Cardiac muscle cell (in vitro differentiated cells and primary cell): ENCODE data around the gene ETV7. TPM values are rescaled to one million over a fixed set of nuclear protein-coding genes. Genes with fewer than 3 reads are reported as not detected.

Experiments used
- DNase-seq, 2 donors: peaks; one replicate each; pipeline versions ENCODE4 v3.0.0 to v3.0.0-alpha.2; 2010 to 2017; ENCODE audit warnings: low read depth in 1 of 2, low spot score in 1 of 2
- H3K27ac ChIP-seq: fragments of 200-600 bp; sonication (generic); 2 replicates; pipeline ENCODE4 v1.5.1; 2016
- H3K27me3 ChIP-seq: fragments of 200-600 bp; sonication (generic); 2 replicates; pipeline ENCODE4 v1.6.0; 2016; ENCODE audit warnings: control low read depth
- H3K36me3 ChIP-seq: fragments of 200-600 bp; sonication (generic); 2 replicates; pipeline ENCODE4 v1.5.1; 2016; ENCODE audit warnings: control low read depth
- H3K4me1 ChIP-seq: fragments of 200-600 bp; sonication (generic); 2 replicates; pipeline ENCODE4 v1.8.1; 2017; ENCODE audit warnings: low read depth, mild to moderate bottlenecking, mixed run types
- H3K4me3 ChIP-seq: fragments of 200-600 bp; sonication (generic); 2 replicates; pipeline ENCODE4 v1.5.1; 2016; ENCODE audit warnings: mild to moderate bottlenecking
- H3K9me3 ChIP-seq: fragments of 200-600 bp; sonication (generic); 2 replicates; pipeline ENCODE4 v1.5.1; 2017; ENCODE audit warnings: low read depth, mild to moderate bottlenecking, control low read depth
- polyA plus RNA-seq: library from polyadenylated mRNA; unstranded; fragments of >200 nt; fragmentation: Nextera tagmentation; extraction: Ambion mirVana; gene quantifications from 2 replicates; pipeline ENCODE4 v1.2.1, GENCODE V29; 2016
- total RNA-seq: library from RNA; depleted of rRNA; stranded (reverse); fragments of >200 nt; gene quantifications from 2 replicates; pipeline ENCODE4 v1.2.3, GENCODE V29; 2016
- TF ChIP-seq, protein P1 (sequence below): IDR thresholded peaks from 2 replicates; pipeline ENCODE4 v1.5.1; 2012; ENCODE audit warnings: low read depth, mild to moderate bottlenecking, low read length

The ETV7 gene
- total and polyA plus RNA-seq, 2 experiments from 2014 or later = 0.28 TPM; not detected in 1

DNA sequence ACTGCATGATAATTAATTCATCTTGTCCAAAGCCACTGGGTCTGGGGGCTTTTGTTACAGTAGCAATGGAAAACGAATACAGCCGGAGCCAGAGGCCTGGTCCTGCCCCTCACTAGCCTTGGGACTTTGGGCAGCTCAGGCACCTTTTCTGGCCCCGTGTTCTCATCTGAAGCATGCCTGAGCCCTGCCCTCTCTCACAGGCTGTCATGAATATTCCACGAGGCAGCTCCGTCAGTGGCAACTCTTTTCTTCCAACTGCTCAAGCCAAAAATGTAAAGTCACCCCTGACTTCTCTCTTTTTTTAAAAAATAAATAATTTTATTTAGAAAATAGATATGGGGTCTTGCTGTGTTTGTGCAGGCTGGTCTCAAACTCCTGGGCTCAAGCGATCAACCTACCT is 56.1 kb downstream of the ETV7 start:
- Histone ChIP-seq H3K27ac (no peak overlapping the region), H3K4me3 (no peak overlapping the region), H3K9me3 (no peaks in the 10 kb centered on the region), H3K36me3 (no peaks in the 10 kb centered on the region), H3K27me3 (no peaks in the 10 kb centered on the region), H3K4me1 (peaks cover 27% of the 10 kb centered on the region)
- DNase-seq = no peak
- TF ChIP-seq, protein P1, sequence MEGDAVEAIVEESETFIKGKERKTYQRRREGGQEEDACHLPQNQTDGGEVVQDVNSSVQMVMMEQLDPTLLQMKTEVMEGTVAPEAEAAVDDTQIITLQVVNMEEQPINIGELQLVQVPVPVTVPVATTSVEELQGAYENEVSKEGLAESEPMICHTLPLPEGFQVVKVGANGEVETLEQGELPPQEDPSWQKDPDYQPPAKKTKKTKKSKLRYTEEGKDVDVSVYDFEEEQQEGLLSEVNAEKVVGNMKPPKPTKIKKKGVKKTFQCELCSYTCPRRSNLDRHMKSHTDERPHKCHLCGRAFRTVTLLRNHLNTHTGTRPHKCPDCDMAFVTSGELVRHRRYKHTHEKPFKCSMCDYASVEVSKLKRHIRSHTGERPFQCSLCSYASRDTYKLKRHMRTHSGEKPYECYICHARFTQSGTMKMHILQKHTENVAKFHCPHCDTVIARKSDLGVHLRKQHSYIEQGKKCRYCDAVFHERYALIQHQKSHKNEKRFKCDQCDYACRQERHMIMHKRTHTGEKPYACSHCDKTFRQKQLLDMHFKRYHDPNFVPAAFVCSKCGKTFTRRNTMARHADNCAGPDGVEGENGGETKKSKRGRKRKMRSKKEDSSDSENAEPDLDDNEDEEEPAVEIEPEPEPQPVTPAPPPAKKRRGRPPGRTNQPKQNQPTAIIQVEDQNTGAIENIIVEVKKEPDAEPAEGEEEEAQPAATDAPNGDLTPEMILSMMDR = no peak

DNA sequence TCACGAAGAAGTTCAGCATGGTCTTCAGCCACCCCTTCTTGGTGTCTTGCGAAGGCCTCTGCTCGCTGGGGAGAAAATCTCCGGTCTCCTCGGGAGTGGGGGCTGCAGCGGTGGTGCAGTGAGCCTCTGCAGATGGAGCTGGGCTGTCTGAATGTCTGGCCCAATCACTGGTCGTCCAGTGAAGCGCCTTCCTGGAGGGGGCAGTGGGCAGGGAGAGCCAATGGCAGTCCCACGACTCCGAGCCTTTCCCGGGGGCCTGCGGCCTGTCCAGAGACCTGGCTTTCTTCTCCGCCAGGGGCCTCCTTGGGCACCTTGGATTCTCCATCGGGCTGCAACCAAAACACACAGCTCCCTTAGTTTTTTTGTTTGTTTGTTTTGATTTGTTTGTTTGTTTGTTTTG is 57.1 kb downstream of the ETV7 start:
- no peak overlapping the region for H3K4me3 ChIP-seq
- no peak for DNase-seq
- no peak overlapping the region for H3K27ac ChIP-seq
- no peaks in the 10 kb centered on the region for H3K9me3 ChIP-seq
- TF ChIP-seq, protein P1 = no peak
- no peaks in the 10 kb centered on the region for H3K27me3 ChIP-seq
- peaks cover 27% of the 10 kb centered on the region for H3K4me1 ChIP-seq
- no peaks in the 10 kb centered on the region for H3K36me3 ChIP-seq

DNA sequence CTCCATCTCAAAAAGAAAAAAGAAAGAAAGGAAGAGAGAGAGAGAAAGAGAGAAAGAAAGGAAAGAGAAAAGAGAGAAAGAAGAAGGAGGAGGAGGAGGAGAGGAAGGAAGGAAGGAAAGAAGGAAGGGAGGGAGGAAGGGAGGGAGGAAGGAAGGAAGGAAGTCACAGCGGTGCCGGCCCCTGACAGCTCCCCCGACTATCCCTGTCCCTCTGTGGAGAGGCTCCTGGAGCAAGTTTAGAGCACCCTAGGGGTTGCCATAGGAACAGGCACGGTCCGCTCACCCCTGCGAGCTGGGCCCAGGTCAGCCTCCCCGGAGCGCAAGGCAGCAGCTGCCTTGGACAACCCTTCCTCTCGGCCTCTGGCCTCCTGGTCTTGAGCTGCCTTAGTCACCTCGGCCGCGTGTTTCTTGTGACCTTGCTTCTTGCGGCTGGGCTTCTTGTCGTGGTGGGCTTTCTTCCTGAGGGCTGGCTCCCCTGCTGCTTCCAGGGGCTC is 57.6 kb downstream of the ETV7 start:
- Histone ChIP-seq H3K9me3 (no peaks in the 10 kb centered on the region), H3K4me3 (no peak overlapping the region), H3K27ac (no peak overlapping the region), H3K36me3 (no peaks in the 10 kb centered on the region), H3K4me1 (peaks cover 24% of the 10 kb centered on the region), H3K27me3 (no peaks in the 10 kb centered on the region)
- TF ChIP-seq, protein P1 = no peak
- DNase-seq = no peak

DNA sequence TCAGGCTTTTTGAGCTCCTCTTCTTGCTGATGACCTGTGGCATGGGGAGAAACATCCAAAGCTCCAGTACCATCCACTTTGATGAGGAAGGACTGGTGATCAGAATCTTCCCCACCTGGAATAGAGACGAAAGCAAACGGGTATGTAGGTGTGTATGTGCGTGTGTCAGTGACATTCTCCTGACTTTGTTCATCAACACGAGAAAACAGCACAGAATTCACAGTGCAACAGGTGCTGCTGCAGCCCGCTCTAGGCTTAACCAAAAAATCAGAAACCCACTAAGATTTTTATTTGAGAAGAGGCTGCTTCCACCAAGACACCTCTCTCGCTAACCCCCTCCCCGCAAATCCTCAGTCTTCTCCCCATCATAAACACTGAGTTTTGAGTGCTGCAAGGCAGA is 58.9 kb downstream of the ETV7 start:
- H3K9me3 ChIP-seq = no peaks in the 10 kb centered on the region
- peaks cover 11% of the 10 kb centered on the region for H3K4me1 ChIP-seq
- H3K27me3 ChIP-seq = no peaks in the 10 kb centered on the region
- no peak overlapping the region for H3K4me3 ChIP-seq
- no peak for DNase-seq
- TF ChIP-seq, protein P1 = no peak
- H3K36me3 ChIP-seq = no peaks in the 10 kb centered on the region
- H3K27ac ChIP-seq = no peak overlapping the region

DNA sequence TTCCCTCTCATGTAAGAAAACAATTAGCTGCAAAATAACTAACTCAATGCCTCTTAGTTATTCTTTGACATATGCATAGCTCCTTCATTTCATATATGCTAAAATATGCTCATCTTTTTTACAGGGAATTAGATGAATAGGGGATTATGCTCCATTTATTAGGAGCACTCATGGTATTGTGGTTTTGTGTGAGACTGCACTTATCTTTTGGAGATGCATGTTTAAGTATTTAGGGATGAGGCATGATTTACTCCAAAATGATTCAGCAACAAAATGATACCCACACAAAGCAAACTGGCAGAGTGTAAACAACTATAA is 59.6 kb downstream of the ETV7 start:
- TF ChIP-seq, protein P1 = no peak
- Histone ChIP-seq H3K4me3 (no peak overlapping the region), H3K36me3 (no peaks in the 10 kb centered on the region), H3K27ac (no peak overlapping the region), H3K4me1 (peaks cover 6% of the 10 kb centered on the region), H3K9me3 (no peaks in the 10 kb centered on the region), H3K27me3 (no peaks in the 10 kb centered on the region)
- DNase-seq = no peak
